Smooth muscle cell (in vitro differentiated cells): ENCODE measurements around the gene POLE. TPM values are rescaled to one million over a fixed set of nuclear protein-coding genes. Genes with fewer than 3 reads are reported as not detected.
A peak's percentile ranks its signal among the peaks of the same experiment; 100 is the strongest.

Experiments used
- DNase-seq: peaks from one replicate; lab custom pipeline; 2025; ENCODE audit not compliant: unreplicated experiment; lab: John Stamatoyannopoulos, UW
- H2AFZ ChIP-seq: fragments of 200-600 bp; sonication (generic); 2 replicates; pipeline ENCODE4 v1.6.0; 2016; ENCODE audit warnings: antibody characterized with exemption, low read depth, mild to moderate bottlenecking
- H3F3A ChIP-seq: fragments of 200-600 bp; sonication (generic); 2 replicates; pipeline ENCODE4 v1.6.0; 2017; ENCODE audit warnings: antibody characterized with exemption, low read depth
- H3K27ac ChIP-seq: fragments of 200-600 bp; sonication (generic); 2 replicates; pipeline ENCODE4 v1.5.1; 2016; ENCODE audit warnings: low read depth, mild to moderate bottlenecking
- H3K27me3 ChIP-seq: fragments of 200-600 bp; sonication (generic); 2 replicates; pipeline ENCODE4 v1.6.1; 2016; ENCODE audit warnings: low read depth, mild to moderate bottlenecking
- H3K36me3 ChIP-seq: fragments of 200-600 bp; sonication (generic); 2 replicates; pipeline ENCODE4 v1.5.1; 2016; ENCODE audit warnings: low read depth
- H3K4me1 ChIP-seq: fragments of 200-600 bp; sonication (generic); 2 replicates; pipeline ENCODE4 v1.5.1; 2016; ENCODE audit warnings: low read depth
- H3K4me2 ChIP-seq: fragments of 200-600 bp; sonication (generic); 2 replicates; pipeline ENCODE4 v1.6.0; 2016; ENCODE audit warnings: mild to moderate bottlenecking
- H3K4me3 ChIP-seq: fragments of 200-600 bp; sonication (generic); 2 replicates; pipeline ENCODE4 v1.5.1; 2016; ENCODE audit warnings: mild to moderate bottlenecking
- H3K79me2 ChIP-seq: fragments of 200-600 bp; sonication (generic); 2 replicates; pipeline ENCODE4 v1.6.0; 2016; ENCODE audit warnings: low read depth, mild to moderate bottlenecking
- H3K9ac ChIP-seq: fragments of 200-600 bp; sonication (generic); 2 replicates; pipeline ENCODE4 v1.6.0; 2016; ENCODE audit warnings: low read depth
- H3K9me3 ChIP-seq: fragments of 200-600 bp; sonication (generic); replicated peaks from 2 replicates; pipeline ENCODE4 v1.5.1; 2016; ENCODE audit warnings: low read depth
- H4K20me1 ChIP-seq: fragments of 200-600 bp; sonication (generic); 2 replicates; pipeline ENCODE4 v1.6.0; 2016; ENCODE audit warnings: low read depth
- WGBS: methylation state at CpG from one replicate; pipeline ENCODE4 v1.1.7; 2016; ENCODE audit warnings: low lambda C conversion rate; 5-methylcytosine and 5-hydroxymethylcytosine counted together
- polyA plus RNA-seq: library from polyadenylated mRNA; unstranded; fragments of >200 nt; fragmentation: Nextera tagmentation; extraction: Ambion mirVana; gene quantifications from 2 replicates; pipeline ENCODE4 v1.2.1, GENCODE V29; 2016
- total RNA-seq: library from RNA; depleted of rRNA; stranded (reverse); fragments of >200 nt; gene quantifications from 2 replicates; pipeline ENCODE4 v1.2.3, GENCODE V29; 2014
- TF ChIP-seq, protein P1 (sequence below): fragments of 200-600 bp; sonication (generic); IDR thresholded peaks from 2 replicates; pipeline ENCODE4 v1.5.1; 2017; ENCODE audit warnings: borderline replicate concordance, mild to moderate bottlenecking, antibody characterized with exemption; ENCODE audit not compliant: insufficient read depth, poor library complexity, severe bottlenecking

Gene POLE
- total and polyA plus RNA-seq, 2 experiments from 2014 or later = 8.5 to 11.5 TPM

DNA sequence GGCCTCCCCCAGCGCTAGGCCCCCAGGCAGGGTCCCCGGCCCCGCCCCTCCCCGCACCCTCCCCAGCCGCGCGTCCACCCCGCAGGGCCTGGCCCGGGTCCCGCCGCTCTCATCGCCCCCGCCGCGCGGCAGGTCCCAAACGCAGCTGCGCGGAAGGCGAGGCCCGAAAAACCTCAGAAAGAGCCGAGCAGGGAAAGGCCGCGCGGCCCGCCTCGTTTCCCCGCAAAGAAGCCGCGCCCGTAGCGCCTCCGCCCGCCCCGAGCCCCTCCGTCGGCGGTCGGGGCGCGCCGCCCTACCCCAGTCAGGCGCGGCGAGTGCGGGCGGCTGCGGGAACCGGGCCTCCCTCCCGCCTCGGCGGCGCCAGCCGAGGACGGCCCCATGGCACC, 324 bp downstream of the POLE start:
- no peaks in the 10 kb centered on the region for H3F3A ChIP-seq
- no peaks in the 10 kb centered on the region for H3K9me3 ChIP-seq
- peak; percentile 51 for DNase-seq
- H2AFZ ChIP-seq = peak overlapping the region; percentile 24
- no peak overlapping the region for H3K27ac ChIP-seq
- H3K4me1 ChIP-seq = no peaks in the 10 kb centered on the region
- peak overlapping the region; percentile 96 for H3K4me2 ChIP-seq
- peaks cover 9% of the 10 kb centered on the region for H4K20me1 ChIP-seq
- under 1% methylated on average over 25 of the region's 55 CpGs for WGBS
- peaks cover 29% of the 10 kb centered on the region for H3K79me2 ChIP-seq
- no peaks in the 10 kb centered on the region for H3K36me3 ChIP-seq
- peak overlapping the region; percentile 84 for H3K4me3 ChIP-seq
- TF ChIP-seq, protein P1, sequence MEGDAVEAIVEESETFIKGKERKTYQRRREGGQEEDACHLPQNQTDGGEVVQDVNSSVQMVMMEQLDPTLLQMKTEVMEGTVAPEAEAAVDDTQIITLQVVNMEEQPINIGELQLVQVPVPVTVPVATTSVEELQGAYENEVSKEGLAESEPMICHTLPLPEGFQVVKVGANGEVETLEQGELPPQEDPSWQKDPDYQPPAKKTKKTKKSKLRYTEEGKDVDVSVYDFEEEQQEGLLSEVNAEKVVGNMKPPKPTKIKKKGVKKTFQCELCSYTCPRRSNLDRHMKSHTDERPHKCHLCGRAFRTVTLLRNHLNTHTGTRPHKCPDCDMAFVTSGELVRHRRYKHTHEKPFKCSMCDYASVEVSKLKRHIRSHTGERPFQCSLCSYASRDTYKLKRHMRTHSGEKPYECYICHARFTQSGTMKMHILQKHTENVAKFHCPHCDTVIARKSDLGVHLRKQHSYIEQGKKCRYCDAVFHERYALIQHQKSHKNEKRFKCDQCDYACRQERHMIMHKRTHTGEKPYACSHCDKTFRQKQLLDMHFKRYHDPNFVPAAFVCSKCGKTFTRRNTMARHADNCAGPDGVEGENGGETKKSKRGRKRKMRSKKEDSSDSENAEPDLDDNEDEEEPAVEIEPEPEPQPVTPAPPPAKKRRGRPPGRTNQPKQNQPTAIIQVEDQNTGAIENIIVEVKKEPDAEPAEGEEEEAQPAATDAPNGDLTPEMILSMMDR = no peak
- H3K27me3 ChIP-seq = peaks cover 6% of the 10 kb centered on the region
- H3K9ac ChIP-seq = peak overlapping the region; percentile 60

DNA sequence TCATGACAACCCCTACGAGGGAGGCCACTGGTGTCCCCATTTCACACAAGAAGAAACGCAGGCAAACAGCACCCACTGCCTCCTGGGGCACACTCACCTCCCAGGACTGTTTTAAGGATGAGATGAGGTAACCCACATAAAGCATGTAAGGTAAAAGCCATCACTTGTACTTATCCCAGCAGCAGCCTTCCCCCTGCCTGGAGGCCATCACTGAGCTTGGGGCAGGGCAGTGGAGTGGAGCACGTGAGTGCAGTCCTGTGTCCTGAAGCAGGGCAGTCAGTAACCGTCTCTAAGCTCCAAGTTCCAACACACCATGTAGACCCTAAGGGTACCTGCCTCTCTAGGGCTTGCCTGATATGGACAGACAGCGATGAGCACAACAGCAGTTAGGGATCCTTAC, 1.7 kb downstream of the POLE start:
- Histone ChIP-seq H3K4me3 (no peak overlapping the region), H3K9ac (no peak overlapping the region), H3K4me1 (no peaks in the 10 kb centered on the region), H3K27me3 (peaks cover 6% of the 10 kb centered on the region), H3K79me2 (peaks cover 39% of the 10 kb centered on the region), H3K36me3 (no peaks in the 10 kb centered on the region), H3K27ac (no peak overlapping the region), H3K4me2 (no peak overlapping the region), H2AFZ (no peak overlapping the region), H3F3A (no peaks in the 10 kb centered on the region), H3K9me3 (no peaks in the 10 kb centered on the region), H4K20me1 (peaks cover 21% of the 10 kb centered on the region)
- DNase-seq = no peak
- TF ChIP-seq, protein P1 = no peak
- 74% methylated on average over 5 of the region's 5 CpGs for WGBS

DNA sequence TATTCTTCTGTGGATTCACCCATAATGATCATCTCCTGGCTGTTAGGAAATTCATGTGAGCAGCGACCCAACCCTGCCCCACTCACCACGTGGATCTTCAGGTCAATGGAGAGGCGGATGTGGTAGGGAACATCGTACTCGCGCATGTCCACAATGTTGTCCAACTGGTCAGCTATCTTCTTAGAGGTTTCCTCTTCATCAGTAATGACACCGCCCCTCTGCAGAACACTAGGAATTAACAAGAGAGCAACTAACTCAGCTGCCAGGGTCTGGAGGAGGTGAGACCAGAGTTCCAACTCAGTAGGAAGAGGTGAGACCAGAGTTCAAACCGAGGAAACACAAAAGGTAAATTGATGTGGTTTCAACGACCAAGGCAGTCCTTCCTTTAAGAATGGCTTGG, 9.7 kb downstream of the POLE start:
- WGBS = 97% methylated on average over 9 of the region's 9 CpGs
- H3K9me3 ChIP-seq = no peaks in the 10 kb centered on the region
- no peaks in the 10 kb centered on the region for H3K36me3 ChIP-seq
- no peak overlapping the region for H3K9ac ChIP-seq
- no peaks in the 10 kb centered on the region for H3K27me3 ChIP-seq
- no peak overlapping the region for H3K4me3 ChIP-seq
- no peak for DNase-seq
- TF ChIP-seq, protein P1 = no peak
- H3K27ac ChIP-seq = no peak overlapping the region
- H3F3A ChIP-seq = no peaks in the 10 kb centered on the region
- no peaks in the 10 kb centered on the region for H3K4me1 ChIP-seq
- no peak overlapping the region for H2AFZ ChIP-seq
- H3K79me2 ChIP-seq = peaks cover 11% of the 10 kb centered on the region
- peaks cover 20% of the 10 kb centered on the region for H4K20me1 ChIP-seq
- no peak overlapping the region for H3K4me2 ChIP-seq

DNA sequence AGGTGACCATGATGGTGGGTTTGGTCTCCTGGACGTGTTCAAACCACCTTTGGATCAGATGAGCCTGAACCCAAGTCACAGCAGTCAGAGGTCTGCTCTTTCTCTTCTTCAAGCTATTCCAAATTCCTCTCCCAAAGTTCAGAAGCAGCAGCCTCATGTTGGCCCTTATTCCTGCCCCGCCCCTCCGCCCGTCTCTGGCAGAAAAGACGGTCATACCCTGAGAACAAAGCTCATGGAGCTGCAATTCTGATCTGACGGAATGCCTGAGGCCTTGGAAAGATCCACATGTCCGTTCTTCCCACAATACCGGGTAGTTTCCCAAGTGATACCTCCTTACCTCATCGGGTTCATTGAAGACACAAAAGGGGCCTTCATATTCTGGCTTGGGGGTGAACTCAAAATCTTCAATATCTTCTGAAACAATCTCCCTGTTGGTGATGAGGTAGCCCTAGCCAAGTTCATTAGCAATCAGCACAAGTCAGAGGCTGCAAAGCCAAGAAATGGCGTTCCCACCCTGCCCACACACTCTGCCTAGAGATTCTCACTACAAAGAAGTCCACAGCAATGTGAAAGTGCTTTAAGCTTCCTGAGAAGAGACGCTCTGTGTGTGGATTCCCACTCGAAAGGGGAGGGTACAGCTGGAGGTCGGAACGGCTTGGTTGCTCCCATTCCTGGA, 11.2 kb downstream of the POLE start:
- Histone ChIP-seq H3K9me3 (no peaks in the 10 kb centered on the region), H4K20me1 (peaks cover 13% of the 10 kb centered on the region), H3K4me1 (no peaks in the 10 kb centered on the region), H3K79me2 (peaks cover under 1% of the 10 kb centered on the region), H3K4me3 (no peak overlapping the region), H3F3A (no peaks in the 10 kb centered on the region), H3K27ac (no peak overlapping the region), H2AFZ (no peak overlapping the region), H3K27me3 (no peaks in the 10 kb centered on the region), H3K36me3 (no peaks in the 10 kb centered on the region), H3K9ac (no peak overlapping the region), H3K4me2 (no peak overlapping the region)
- TF ChIP-seq, protein P1 = no peak
- WGBS = 97% methylated on average over 14 of the region's 14 CpGs
- DNase-seq = no peak
